HG03565 (cell line): ENCODE results near the gene NUCB2.
"Not testable (repeated sequence)": the region's sequence is repeated elsewhere in the genome, so short reads cannot be mapped to it uniquely, and the experiment has no call there.

Experiments used
- ATAC-seq: cut with Tn5 transposase; IDR thresholded peaks from one replicate; pipeline ENCODE4 v1.9.1; 2021; ENCODE audit warnings: mild to moderate bottlenecking, moderate library complexity; ENCODE audit not compliant: unreplicated experiment

The NUCB2 gene

DNA sequence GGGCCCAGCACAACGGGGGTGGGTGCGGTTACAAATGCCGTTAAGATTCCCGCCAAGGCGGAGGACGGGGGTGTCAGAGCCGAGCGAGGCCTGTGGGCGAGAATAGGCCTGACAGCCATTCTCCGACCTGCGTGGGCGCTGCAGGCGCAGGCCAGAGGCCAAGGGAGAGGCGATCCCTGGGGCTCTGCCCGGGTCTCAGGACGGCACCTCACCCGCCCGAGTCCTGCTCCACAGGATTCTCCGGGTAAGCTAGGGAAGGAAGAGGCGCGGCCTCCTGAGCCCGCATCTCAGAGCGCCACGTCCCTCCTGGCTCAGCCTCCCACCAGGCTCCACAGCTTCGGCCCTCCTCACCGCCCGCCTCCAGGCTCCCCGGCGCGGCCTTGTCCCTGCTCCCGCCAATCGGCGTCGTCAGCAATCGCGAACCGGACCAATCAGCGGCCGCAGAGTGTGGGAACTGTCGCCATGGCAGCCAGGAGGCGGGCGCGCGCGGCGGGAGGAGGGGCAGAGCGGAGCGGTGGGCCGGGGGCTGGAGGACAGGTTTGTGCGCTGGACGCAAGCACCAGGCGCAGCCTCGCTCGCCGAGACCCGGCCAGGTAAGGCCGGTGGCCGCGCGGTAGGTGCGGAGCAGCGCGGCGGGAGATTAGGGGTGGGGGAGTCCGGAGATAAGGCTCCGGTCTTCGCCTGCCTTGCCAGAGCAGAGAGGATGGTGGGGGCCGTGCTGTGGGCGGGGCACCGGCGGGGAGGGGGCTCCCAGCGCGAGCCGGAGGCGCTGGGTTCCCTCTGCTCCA, at the start of gene NUCB2:
Gene NUCB2 (plus strand): TSS at position 504 of the 788 bp plus-strand sequence. CDS start 18,585 bp downstream, outside the sequence.
- ATAC-seq: peak; percentile 91

DNA sequence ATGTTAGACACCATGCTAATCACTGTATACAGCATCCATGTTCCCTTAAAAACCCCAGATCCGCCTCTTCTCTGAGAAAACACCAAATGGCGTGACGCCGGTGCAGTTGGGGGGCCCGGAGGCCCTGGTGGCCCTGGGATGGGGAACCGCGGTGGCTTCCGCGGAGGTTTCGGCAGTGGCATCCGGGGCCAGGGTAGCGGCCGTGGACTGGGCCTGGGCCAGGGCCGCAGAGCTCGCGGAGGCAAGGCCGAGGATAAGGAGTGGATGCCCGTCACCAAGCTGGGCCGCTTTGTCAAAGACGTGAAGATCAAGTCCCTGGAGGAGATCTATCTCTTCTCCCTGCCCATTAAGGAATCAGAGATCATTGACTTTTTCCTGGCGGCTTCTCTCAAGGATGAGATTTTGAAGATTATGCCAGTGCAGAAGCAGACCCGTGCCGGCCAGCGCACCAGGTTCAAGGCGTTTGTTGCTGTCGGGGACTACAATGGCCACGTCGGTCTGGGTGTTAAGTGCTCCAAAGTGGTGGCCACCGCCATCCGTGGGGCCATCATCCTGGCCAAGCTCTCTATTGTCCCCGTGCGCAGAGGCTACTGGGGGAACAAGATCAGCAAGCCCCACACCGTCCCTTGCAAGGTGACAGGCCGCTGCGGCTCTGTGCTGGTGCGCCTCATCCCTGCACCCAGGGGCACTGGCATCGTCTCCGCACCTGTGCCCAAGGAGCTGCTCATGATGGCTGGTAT, 48.2 kb upstream of the NUCB2 start:
- ATAC-seq: not testable (repeated sequence)

DNA sequence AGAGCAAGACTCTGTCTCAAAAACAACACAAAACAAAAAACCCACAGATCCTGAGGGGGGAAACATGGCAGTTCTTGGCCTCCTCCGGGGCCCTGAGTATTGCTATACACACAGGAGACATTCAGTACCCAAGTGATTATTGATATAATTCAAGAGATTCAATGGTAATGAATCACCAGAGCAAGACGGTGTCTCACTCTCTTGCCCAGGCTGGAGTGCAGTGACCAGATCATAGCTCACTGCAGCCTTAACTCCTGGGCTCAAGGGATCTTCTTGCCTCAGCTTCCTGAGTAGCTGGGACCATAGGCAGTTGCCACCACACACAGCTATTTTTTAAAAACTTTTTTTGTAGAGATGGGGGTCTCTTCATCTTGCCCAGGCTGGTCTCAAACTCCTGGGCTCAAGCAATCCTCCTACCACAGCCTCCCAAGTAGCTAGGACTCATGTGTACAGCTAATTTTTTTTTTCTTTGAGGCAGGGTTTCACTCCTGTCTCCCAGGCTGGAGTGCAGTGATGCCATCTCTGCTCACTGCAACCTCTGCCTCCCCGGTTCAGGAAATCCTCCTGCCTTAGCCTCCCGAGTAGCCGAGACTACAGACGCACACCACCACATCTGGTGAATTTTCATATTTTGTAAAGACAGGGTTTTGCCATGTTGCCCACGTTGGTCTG, 46.9 kb upstream of the NUCB2 start:
- no peak for ATAC-seq

DNA sequence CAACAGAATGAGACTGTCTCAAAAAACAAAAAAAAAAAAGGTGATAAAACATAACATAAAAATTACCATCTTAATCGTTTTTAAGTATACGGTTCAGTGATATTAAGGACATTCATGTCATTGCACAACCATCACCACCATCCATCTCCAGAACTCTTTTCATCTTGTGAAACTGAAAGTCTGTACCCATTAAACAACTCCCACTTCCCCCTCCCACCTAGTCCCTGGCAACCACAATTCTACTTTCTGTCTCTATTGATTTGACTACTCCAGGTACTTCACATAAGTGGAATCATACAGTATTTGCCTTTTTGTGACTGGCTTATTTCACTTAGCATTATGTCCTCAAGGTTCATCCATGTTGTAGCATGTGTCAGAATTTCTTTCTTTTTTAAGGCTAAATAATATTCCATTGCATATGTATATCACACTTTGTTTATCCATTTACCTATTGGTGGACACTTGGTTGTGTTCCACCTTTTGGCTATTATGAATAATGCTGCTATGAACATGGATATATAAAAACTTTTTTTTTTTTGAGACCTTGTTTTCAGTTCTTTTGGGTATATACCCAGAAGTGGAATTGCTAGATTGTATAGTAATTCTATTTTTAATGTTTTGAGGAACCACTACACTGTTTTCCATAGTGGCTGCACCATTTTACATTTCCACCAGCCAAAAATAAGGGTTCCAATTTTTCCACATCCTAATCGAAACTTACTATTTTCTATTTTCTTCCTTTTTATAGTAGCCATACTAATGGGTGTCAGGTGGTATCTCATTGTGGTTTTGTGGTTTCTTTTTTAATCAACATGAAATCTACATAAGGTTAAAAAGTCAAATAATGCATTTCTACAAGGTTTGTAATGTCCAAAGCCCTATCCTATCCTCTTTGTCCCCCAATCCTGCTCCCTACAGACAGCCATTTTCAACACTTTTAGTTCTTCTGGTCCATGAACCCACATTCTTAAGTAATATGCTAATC, 45.4 kb upstream of the NUCB2 start:
- peak; percentile 95 for ATAC-seq

DNA sequence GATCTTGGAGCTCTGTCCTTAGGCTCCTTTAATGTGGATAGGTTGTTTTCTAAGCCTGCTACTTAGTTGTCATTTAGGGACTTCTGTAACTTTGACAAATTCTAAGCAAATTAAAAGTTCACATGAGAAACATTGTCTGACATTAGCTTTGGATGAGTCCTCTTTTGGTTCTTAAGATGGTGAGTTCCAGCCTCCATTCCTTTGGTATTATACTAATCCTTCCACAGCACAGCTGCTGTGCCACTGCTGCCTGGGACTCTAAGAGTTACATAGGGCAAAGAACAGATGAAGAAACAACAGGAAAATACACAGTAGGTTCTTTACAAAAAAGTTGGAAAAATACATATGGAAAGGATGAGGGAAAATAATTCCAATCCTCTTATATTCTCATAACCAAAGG, 43.4 kb upstream of the NUCB2 start:
- ATAC-seq: no peak

DNA sequence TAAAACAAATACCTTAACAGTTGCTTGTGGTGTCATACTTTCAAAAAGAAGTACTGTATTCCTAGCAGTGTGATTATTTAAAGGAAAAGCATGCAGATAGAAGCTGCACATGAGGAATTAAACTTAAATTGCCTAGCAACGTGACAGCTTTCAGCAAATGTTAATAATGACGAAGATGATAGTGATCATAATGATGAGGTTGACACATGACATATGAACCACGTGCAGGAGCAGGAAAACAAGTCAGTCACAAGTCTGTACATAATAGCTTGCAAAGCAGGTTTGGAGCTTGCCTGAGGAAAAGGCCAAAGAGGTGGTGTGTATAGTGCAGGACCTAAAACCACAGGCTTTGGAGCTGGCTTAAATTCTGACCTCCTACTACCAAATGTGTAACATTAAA, 38.2 kb upstream of the NUCB2 start:
- no peak for ATAC-seq

DNA sequence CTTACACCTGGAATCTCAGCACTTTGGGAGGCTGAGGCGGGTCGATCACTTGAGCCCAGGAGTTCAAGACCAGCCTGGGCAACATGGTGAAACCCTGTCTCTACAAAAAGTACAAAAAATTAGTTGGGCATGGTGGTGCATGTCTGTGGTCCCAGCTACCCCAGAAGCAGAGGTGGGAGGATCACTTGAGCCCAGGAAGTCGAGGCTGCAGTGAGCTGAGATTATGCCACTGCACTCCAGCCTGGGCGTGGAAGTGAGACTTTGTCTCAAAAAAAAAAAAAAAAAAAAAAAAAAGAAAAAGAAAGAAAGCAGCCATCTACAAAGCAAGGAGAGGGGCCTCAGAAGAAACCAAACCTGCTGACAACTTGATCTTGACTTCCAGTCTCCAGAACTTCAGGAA, 36.6 kb upstream of the NUCB2 start:
- not testable (repeated sequence) for ATAC-seq

DNA sequence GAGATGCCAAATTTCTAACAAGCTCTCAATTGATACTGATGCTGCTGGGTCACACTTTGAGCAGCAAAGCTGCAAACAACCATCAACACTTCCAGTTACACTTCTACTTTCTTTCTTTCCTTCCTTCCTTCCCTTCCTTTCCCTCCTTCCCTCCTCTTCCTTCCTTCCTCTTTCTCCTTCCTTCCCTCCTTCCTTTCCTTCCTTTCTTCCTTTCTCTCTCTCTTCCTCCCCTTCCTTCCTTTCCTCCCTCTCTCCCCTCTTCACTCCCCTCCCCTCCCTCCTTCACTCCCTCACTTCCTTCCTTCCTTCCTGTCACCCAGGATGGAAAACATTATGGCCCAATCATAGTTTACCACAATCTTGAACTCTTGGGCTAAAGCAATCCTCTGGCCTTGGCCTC, 35.8 kb upstream of the NUCB2 start:
- no peak for ATAC-seq

DNA sequence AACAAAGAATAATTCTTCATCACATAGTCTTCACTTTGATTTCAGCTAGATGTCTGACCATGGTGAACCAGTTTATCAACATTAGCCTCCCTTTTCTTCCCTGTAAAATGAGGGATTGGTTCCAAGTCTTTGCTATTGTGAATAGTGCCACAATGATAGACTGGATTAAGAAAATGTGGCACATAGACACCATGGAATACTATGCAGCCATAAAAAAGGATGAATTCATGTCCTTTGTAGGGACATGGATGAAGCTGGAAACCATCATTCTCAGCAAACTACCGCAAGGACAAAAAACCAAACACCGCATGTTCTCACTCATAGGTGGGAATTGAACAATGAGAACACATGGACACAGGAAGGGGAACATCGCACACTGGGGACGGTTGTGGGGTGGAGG, 33.6 kb upstream of the NUCB2 start:
- not testable (repeated sequence) for ATAC-seq

DNA sequence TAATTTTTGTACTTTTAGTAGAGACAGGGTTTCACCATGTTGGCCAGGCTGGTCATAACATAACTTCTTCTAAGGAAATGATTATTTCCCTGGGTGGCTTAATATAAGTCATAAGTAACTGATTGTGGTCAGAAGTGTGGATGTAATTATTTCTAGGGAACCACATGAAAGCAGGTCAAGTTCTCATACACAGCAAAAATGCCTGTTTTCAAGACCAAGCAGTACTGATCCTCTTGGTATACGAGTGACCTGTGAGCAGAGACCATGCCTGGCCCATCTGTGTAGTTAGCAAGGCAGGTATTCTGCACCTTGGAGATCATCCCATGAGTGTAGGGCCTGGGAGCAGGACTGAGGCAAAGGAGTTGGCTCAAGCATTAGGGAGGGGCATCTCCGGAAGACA, 32.5 kb upstream of the NUCB2 start:
- peak; percentile 95 for ATAC-seq

DNA sequence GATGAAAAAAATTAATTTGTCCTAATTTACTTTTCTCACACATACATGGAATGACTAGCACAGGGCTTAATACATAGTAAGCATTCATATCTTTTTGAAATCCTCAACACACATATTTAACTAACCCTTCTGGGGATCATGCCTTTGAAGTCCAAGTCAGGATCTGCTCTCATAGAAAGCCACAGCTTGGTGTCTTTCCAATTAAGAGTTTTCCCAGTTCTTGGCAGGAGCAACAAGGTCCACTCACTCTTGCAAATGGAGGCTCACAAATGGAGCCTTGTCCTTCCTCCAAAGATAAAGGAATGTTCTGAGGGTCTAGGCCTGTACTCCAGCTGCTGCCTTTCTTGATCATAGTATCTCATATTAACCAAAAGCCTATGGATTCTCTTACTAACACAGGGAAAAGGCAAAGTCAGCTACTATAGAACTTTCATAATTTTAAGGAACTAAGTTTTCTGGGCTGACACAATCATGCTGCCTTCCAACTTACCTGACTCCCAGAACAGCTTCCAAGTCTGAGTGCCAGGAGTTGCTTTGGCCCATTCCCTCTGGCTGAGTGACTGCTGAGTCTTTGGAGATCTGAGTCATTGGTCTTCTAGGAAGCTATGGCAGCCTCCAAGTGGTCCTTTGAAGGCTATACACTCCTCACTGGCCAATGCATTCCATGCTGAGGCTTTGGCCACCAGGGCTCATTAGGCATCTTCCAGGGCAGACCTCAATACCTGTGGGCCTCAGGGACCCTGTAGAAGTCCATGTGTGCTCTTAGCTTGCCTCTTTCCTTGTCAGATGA, 25.8 kb upstream of the NUCB2 start:
- ATAC-seq: no peak

DNA sequence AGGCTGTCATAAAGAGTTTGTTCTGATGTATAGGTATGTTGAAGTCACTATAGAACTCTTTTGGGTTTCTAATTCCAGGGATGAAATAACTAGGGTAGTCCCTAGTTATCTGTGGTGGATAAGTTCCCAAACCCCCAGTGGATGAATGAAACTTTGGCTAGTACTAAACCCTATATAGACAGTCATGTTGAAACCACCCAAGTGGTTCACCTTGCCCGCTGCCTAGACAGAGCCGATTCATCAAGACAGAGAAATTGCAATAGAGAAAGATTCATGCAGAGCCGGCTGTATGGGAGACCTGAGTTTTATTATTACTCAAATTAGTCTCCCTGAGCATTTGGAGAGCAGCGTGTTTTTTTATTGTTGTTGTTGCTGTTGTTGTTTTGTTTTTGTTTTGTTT, 23.8 kb upstream of the NUCB2 start:
- no peak for ATAC-seq

DNA sequence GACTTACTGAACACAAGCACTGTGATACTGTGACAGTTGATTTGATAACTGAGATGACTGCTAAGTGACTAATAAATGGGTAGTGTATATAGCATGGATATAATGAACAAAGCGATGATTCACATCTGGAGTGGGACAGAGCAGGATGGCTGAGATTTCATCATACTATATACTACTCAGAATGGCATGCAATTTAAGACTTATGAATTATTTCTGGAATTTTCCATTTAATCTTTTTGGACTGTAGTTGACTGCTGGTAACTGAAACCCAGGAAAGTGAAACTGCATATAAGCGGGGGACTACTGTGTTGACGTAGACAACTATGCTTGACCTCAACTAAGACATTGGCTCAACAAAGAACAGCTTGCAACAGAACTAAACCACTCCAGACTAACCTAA, 20.0 kb upstream of the NUCB2 start:
- ATAC-seq: no peak

DNA sequence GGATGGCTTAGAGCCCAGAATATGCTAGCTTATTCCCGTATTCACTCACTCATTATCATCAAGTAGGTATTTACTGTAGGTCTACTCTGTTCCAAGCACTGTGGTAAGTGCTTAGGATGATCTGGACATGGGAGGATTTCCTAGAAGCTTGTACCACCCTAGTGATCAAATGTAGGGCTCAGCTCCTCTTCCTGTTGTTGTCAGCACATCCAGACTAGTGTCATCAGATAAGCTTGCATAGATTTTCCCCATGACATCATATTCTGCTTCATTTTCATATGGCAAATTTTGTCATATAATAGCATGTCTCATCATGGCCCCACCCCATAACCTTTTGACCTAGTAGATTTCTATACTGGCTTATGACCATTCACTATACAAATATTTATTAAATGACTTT, 19.3 kb upstream of the NUCB2 start:
- no peak for ATAC-seq

DNA sequence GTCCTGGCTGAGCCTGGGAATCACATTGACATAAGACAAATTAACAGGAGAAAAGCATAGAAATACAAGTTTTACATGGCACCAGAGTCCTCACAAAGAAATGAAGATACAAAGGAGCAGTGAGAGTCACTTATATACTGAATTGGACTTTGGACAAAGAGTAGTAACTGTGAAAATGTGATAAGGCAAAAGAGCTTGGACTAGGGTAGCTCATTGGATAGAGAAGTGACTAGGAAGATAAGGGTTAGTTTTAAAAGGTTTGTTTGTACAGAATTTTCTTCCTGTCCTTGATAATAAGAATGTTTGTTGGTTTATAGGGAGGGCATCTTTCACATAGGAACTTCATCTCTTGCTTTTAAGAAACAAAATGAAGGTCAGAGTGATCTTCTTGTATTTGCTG, 17.9 kb upstream of the NUCB2 start:
- no peak for ATAC-seq

DNA sequence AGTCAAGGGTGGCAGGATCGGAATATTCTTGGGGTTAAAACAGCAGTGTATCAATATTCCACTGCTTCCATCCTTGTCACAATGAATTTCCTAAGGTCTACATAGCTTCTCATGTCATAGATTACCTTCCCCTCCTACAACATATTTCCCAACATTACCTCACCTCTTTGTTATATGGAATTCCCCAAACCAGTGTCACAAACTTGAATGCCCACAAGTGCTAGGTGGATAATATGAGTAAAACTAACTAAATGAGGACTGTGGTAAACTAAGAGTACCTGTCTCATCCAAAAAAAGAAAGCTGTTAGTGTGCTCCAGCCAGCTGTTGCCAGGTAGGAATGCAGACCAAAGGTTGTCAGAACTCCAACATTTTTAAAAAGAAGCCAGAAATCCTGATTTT, 17.0 kb upstream of the NUCB2 start:
- ATAC-seq: no peak

DNA sequence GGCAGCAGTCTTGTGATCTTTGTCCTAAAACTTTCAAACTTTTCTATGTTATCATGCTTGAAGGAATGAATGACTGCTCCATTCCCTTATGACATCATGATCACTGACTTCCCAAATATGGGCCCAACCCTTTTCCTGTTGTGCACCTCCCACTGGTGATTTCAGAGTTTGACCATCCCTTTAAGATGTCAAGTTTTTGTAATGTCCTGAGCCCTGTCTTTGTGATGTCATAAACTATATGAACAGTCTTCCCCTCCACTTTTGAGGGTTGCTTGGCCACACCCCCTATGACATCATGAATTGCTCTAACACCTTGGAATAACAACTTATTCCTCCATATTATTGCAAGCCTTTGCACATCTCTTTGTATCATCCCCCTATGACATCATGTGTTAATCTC, 16.5 kb upstream of the NUCB2 start:
- ATAC-seq: no peak

DNA sequence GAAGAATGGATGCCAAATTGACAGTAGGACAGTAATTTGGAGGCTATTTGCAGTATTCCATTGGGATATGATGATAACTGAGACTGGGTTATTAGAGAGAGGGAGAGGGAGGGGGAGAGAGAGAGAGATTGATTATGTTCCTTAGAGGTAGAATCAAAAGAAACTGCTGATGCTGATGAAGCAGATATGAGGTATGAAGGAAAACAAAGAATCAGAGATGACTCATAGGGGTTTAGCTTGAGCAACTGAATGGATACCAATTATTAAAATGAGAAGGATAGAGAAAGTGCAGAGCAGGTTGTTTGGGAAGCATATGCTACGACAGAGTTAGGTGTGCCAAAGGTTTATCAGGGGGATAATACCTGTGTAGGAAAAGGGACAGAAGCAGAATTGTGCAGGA, 12.8 kb upstream of the NUCB2 start:
- no peak for ATAC-seq

DNA sequence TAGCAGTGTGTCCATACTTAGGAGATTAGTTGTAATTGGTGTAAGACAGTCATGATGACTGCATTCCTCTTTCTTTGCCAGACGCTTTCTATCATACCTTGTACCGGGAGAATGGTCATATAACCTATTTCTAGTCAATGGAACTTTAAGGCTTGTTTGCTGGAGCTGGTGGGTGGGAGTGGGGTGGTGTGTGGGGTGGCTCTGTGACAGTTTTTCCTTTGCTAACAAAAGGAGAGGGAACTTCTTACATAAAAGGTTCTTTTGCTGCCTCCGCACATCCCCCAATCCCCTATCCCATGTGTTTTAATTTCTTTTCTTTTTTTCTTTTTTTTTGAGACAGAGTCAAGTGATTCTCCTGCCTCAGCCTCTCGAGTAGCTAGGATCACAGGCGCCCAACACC, 9.8 kb upstream of the NUCB2 start:
- ATAC-seq: no peak

DNA sequence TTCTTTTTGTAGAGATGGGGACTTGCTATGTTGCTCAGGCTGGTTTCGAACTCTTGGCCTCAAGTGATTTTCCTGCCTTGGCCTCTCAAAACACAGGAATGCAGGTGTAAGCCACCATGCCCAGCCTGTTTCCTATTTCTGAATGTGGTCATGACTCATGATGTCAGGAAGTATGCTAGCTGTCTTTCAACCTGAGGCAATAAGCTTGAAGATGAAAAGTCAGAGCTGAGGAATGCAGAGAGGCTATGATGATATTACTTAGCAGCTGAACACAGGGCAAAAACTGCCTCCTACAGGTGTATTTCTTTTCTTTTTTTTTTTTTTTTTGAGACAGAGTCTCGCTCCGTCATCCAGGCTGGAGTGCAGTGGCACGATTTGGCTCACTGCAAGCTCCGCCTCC, 9.0 kb upstream of the NUCB2 start:
- ATAC-seq: no peak
